ENCODE results near the gene BRD2. TPM values are rescaled to one million over a fixed set of nuclear protein-coding genes. Genes with fewer than 3 reads are reported as not detected.
A peak's percentile ranks its signal among the peaks of the same experiment; 100 is the strongest.

BRD2 gene
- total RNA-seq, 1 experiment from 2014 or later, result 222 TPM

- H3K9me3 Mint-ChIP-seq, result no peaks in the 10 kb centered on the region
- POLR2A ChIA-PET, result interaction anchor here (0.7 to 3.6 kb wide), 4 partner anchors 13 to 109 kb away, joined by 3 to 74 read pairs (median 10); partner anchors contain the start of gene BRD2
- peak; percentile 65 for ATAC-seq
- no peaks in the 10 kb centered on the region for H3K27me3 Mint-ChIP-seq (ENCODE audit: low read depth)
- no peaks in the 10 kb centered on the region for H3K36me3 Mint-ChIP-seq
- peak overlapping the region; percentile 78 for H3K27ac Mint-ChIP-seq
- CTCF ChIA-PET, result interaction anchor here (0.6 to 6.4 kb wide), 33 partner anchors 12 to 800 kb away, joined by 3 to 205 read pairs (median 7); partner anchors contain the start of genes BRD2, HLA-DMB, PBX2 and PSMB9
- H3K4me3 Mint-ChIP-seq, result no peak overlapping the region
- TF ChIP-seq NFATC4 (CRISPR knock-in tag; IDR thresholded peaks at IDR 0.05) (no peak), TCF7 (CRISPR knock-in tag; IDR thresholded peaks at IDR 0.05; ENCODE audit: low read depth) (no peak), FOXP4 (CRISPR knock-in tag; IDR thresholded peaks at IDR 0.05) (no peak), USF2 (CRISPR knock-in tag; IDR thresholded peaks at IDR 0.05) (no peak)
- TF ChIP-seq, protein P1, sequence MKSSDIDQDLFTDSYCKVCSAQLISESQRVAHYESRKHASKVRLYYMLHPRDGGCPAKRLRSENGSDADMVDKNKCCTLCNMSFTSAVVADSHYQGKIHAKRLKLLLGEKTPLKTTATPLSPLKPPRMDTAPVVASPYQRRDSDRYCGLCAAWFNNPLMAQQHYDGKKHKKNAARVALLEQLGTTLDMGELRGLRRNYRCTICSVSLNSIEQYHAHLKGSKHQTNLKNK (CRISPR knock-in tag; IDR thresholded peaks at IDR 0.05), result no peak
- DNase-seq (ENCODE audit: low spot score), result peak; percentile 53
- peaks cover 20% of the 10 kb centered on the region for H3K4me1 Mint-ChIP-seq
Measured at GRCh38 chr6:32954986-32955802, 13.2 kb upstream of the BRD2 start.

- DNase-seq (ENCODE audit: low spot score), result no peak
- ChIA-PET POLR2A (interaction anchor here (1.4 kb wide), 1 partner anchor 15 kb away, joined by 5 read pairs; no protein-coding TSS in a partner anchor), CTCF (interaction anchor here (1.6 to 5.1 kb wide), 3 partner anchors 14 to 95 kb away, joined by 4 to 128 read pairs (median 82); partner anchors contain the start of gene HLA-DMB)
Measured at GRCh38 chr6:32956176-32956575, 12.2 kb upstream of the BRD2 start.

DNA sequence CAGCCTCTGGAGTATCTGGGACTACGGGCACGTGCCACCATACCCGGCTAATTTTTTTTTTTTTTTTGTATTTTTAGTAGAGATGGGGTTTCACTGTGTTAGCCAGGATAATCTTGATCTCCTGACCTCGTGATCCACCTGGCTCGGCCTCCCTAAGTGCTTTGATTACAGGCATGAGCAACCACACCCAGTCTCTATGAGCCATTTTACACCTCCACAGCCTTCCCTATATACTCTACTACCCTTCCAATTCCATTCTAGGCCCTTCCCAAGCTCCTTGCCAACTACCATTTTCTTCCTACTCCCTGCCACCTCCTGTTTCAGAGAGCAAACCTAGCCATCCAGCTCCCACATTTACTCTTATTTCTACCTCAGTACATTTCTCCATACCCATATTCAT, 7.8 kb upstream of the BRD2 start:
- DNase-seq (ENCODE audit: low spot score) (no peak), ATAC-seq (no peak)
- Mint-ChIP-seq H3K36me3 (no peaks in the 10 kb centered on the region), H3K4me3 (no peak overlapping the region), H3K27me3 (ENCODE audit: low read depth) (no peaks in the 10 kb centered on the region), H3K4me1 (no peaks in the 10 kb centered on the region), H3K9me3 (no peaks in the 10 kb centered on the region), H3K27ac (no peak overlapping the region; the same call in 1 of the 2 replicates)
- CTCF ChIA-PET, result interaction anchor here (1.5 kb wide), 1 partner anchor 24 kb away, joined by 5 read pairs; no protein-coding TSS in a partner anchor
- POLR2A ChIA-PET, result no interaction called here
- no peak for TF ChIP-seq ARID4B (CRISPR knock-in tag; IDR thresholded peaks at IDR 0.05; ENCODE audit: borderline replicate concordance)
- TF ChIP-seq E2F4 (CRISPR knock-in tag; IDR thresholded peaks at IDR 0.05; ENCODE audit: borderline replicate concordance, low read depth), result no peak
- no peak for TF ChIP-seq ZNF671 (CRISPR knock-in tag; IDR thresholded peaks at IDR 0.05)
- TF ChIP-seq HMGA2 (CRISPR knock-in tag; IDR thresholded peaks at IDR 0.05), result no peak
- TF ChIP-seq CBFB (CRISPR knock-in tag; IDR thresholded peaks at IDR 0.05; ENCODE audit: low read depth), result no peak

More at GRCh38 chr6:32956176-32956575, 12.2 kb upstream of the BRD2 start:
- TF ChIP-seq, protein P2, sequence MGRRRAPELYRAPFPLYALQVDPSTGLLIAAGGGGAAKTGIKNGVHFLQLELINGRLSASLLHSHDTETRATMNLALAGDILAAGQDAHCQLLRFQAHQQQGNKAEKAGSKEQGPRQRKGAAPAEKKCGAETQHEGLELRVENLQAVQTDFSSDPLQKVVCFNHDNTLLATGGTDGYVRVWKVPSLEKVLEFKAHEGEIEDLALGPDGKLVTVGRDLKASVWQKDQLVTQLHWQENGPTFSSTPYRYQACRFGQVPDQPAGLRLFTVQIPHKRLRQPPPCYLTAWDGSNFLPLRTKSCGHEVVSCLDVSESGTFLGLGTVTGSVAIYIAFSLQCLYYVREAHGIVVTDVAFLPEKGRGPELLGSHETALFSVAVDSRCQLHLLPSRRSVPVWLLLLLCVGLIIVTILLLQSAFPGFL (CRISPR knock-in tag; IDR thresholded peaks at IDR 0.05; ENCODE audit: borderline replicate concordance), result no peak
- no peak for TF ChIP-seq ELF4 (CRISPR knock-in tag; IDR thresholded peaks at IDR 0.05; ENCODE audit: low read depth)
- TF ChIP-seq FOXJ3 (CRISPR knock-in tag; IDR thresholded peaks at IDR 0.05; ENCODE audit: borderline replicate concordance), result no peak
- TF ChIP-seq USF2 (CRISPR knock-in tag; IDR thresholded peaks at IDR 0.05), result no peak
- no peak for TF ChIP-seq TCF7 (CRISPR knock-in tag; IDR thresholded peaks at IDR 0.05; ENCODE audit: low read depth)
- no peak for TF ChIP-seq NR2C2 (CRISPR knock-in tag; IDR thresholded peaks at IDR 0.05)
- no peak for TF ChIP-seq GTF2I (CRISPR knock-in tag; conservative IDR thresholded peaks at IDR 0.05)
- TF ChIP-seq OVOL2 (CRISPR knock-in tag; IDR thresholded peaks at IDR 0.05; ENCODE audit: borderline replicate concordance), result no peak
- no peak for TF ChIP-seq IRF2 (CRISPR knock-in tag; IDR thresholded peaks at IDR 0.05; ENCODE audit: borderline replicate concordance, low read depth)
- TF ChIP-seq ETV6 (CRISPR knock-in tag; IDR thresholded peaks at IDR 0.05), result no peak
- no peak for TF ChIP-seq USF1 (CRISPR knock-in tag; IDR thresholded peaks at IDR 0.05)
- no peaks in the 10 kb centered on the region for H3K27me3 Mint-ChIP-seq (ENCODE audit: low read depth)
- no peak overlapping the region for H3K27ac Mint-ChIP-seq
- H3K9me3 Mint-ChIP-seq, result no peaks in the 10 kb centered on the region
- no peak overlapping the region for H3K4me3 Mint-ChIP-seq
- peaks cover 20% of the 10 kb centered on the region for H3K4me1 Mint-ChIP-seq
- H3K36me3 Mint-ChIP-seq, result no peaks in the 10 kb centered on the region
- ATAC-seq, result no peak

All from WTC11 (cell line).